A549 (cell line): ENCODE results near the gene TOE1. TPM values are rescaled to one million over a fixed set of nuclear protein-coding genes. Genes with fewer than 3 reads are reported as not detected.

Experiments
- ATAC-seq, 2 experiments: fragments of 200-7000 bp in 1 of 2; fragments of >200 bp in 1 of 2; cut with Nextera tagmentation in 1 of 2; cut with Tn5 transposase in 1 of 2; 3 replicates each; pipeline versions ENCODE4 v1.8.0 to v1.9.1; 2018 to 2020; ENCODE audit warnings: mild to moderate bottlenecking in 1 of 2, moderate library complexity in 1 of 2
- CTCF ChIA-PET: fragments of 300-600 bp; sonication (Branson Sonifier 250); formaldehyde crosslinking; extraction: SDS; loops from one replicate; lab custom pipeline; 2021; ENCODE audit warnings: antibody characterized with exemption, inconsistent platforms; lab: Yijun Ruan, JAX
- POLR2A ChIA-PET: fragments of 350-600 bp; formaldehyde crosslinking; extraction: SDS; loops from one replicate; lab custom pipeline; 2021; ENCODE audit warnings: antibody characterized with exemption, inconsistent platforms; lab: Yijun Ruan, JAX
- DNase-seq, 2 experiments: peaks; one replicate each; pipeline versions ENCODE4 v3.0.0 to v3.0.0-alpha.2; 2011 to 2016; ENCODE audit warnings: low read depth in 1 of 2, low spot score in 1 of 2
- FAIRE-seq: peaks from 2 replicates; lab custom pipeline; 2011; peaks lifted over from hg19 to GRCh38; lab: Jason Lieb, UNC
- H3K27ac ChIP-seq, 2 experiments: fragments of >200 bp; sonication (Bioruptor Twin); formaldehyde crosslinking; 3 replicates each; pipeline ENCODE4 v1.5.1; 2016 to 2017
- H3K4me1 ChIP-seq: fragments of >200 bp; sonication (Bioruptor Twin); formaldehyde crosslinking; 3 replicates; pipeline ENCODE4 v1.6.1; 2016
- H3K4me2 ChIP-seq: fragments of >200 bp; sonication (Bioruptor Twin); formaldehyde crosslinking; 3 replicates; pipeline ENCODE4 v1.6.1; 2016
- H3K4me3 ChIP-seq: fragments of >200 bp; sonication (Bioruptor Twin); formaldehyde crosslinking; 3 replicates; pipeline ENCODE4 v1.5.1; 2016
- H3K9me3 ChIP-seq: fragments of >200 bp; sonication (Bioruptor Twin); formaldehyde crosslinking; 3 replicates; pipeline ENCODE4 v1.6.1; 2016
- BCL3 ChIP-seq: fragments of >200 bp; sonication (Bioruptor Twin); formaldehyde crosslinking; IDR thresholded peaks from 3 replicates; pipeline ENCODE4 v1.6.1; 2016
- CBX2 ChIP-seq: fragments of 200-600 bp; sonication (generic); IDR thresholded peaks from 2 replicates; pipeline ENCODE4 v1.6.1; 2016; ENCODE audit warnings: low read depth, mild to moderate bottlenecking, borderline replicate concordance
- CBX8 ChIP-seq: fragments of 200-600 bp; sonication (generic); IDR thresholded peaks from 2 replicates; pipeline ENCODE4 v1.6.1; 2016
- CHD2 ChIP-seq: fragments of 150-350 bp; IDR thresholded peaks from 2 replicates; pipeline ENCODE4 v1.6.1; 2014; ENCODE audit warnings: low read length; ENCODE audit not compliant: partially characterized antibody
- CTCF ChIP-seq: fragments of >200 bp; sonication (Bioruptor Twin); formaldehyde crosslinking; IDR thresholded peaks from 3 replicates; pipeline ENCODE4 v1.5.1; 2016
- ELK1 ChIP-seq: fragments of 150-350 bp; IDR thresholded peaks from 2 replicates; pipeline ENCODE4 v1.6.1; 2014; ENCODE audit warnings: low read depth, mild to moderate bottlenecking, low read length
- EP300 ChIP-seq, 2 experiments: fragments of >200 bp; sonication (Bioruptor Twin); formaldehyde crosslinking; IDR thresholded peaks; 2 replicates in 1 of 2; 3 replicates in 1 of 2; pipeline ENCODE4 v1.6.1; 2016 to 2017
- ESRRA ChIP-seq: fragments of 150-350 bp; IDR thresholded peaks from 2 replicates; pipeline ENCODE4 v1.6.1; 2014; ENCODE audit warnings: mild to moderate bottlenecking, low read length, borderline replicate concordance
- FOXS1 ChIP-seq: fragments of 250-450 bp; sonication (Bioruptor Pico); IDR thresholded peaks from 2 replicates; pipeline ENCODE4 v1.5.0; 2020; ENCODE audit warnings: mild to moderate bottlenecking, moderate library complexity
- GATA3 ChIP-seq: IDR thresholded peaks from 2 replicates; pipeline ENCODE4 v1.6.1; 2012; ENCODE audit warnings: borderline replicate concordance
- HOXB5 ChIP-seq: fragments of 250-450 bp; sonication (Bioruptor Pico); IDR thresholded peaks from 2 replicates; pipeline ENCODE4 v1.5.0; 2020; ENCODE audit warnings: mild to moderate bottlenecking, moderate library complexity
- MAFK ChIP-seq: fragments of 450-650 bp; IDR thresholded peaks from 2 replicates; pipeline ENCODE4 v1.6.1; 2014; ENCODE audit not compliant: partially characterized antibody
- MAZ ChIP-seq: fragments of 150-350 bp; IDR thresholded peaks from 2 replicates; pipeline ENCODE4 v1.6.1; 2014; ENCODE audit warnings: antibody characterized with exemption, low read depth, low read length, borderline replicate concordance
- NPAS2 ChIP-seq: fragments of 250-450 bp; sonication (Bioruptor Pico); IDR thresholded peaks from 2 replicates; pipeline ENCODE4 v1.8.0; 2022; ENCODE audit warnings: mild to moderate bottlenecking, moderate library complexity, borderline replicate concordance
- NR3C1 ChIP-seq: fragments of >200 bp; sonication (Bioruptor Twin); formaldehyde crosslinking; IDR thresholded peaks from 3 replicates; pipeline ENCODE4 v1.6.1; 2017
- PHF8 ChIP-seq: fragments of 200-600 bp; sonication (generic); IDR thresholded peaks from 2 replicates; pipeline ENCODE4 v1.6.1; 2016; ENCODE audit warnings: low read depth, mild to moderate bottlenecking, antibody characterized with exemption, moderate library complexity, borderline replicate concordance
- POLR2A ChIP-seq: IDR thresholded peaks from 2 replicates; pipeline ENCODE4 v1.6.1; 2012; ENCODE audit warnings: mild to moderate bottlenecking, low read length
- RCOR1 ChIP-seq: fragments of 150-350 bp; IDR thresholded peaks from 2 replicates; pipeline ENCODE4 v1.6.1; 2014; ENCODE audit warnings: antibody characterized with exemption, low read length, low read depth
- SMC3 ChIP-seq: fragments of >200 bp; sonication (Bioruptor Twin); formaldehyde crosslinking; IDR thresholded peaks from 3 replicates; pipeline ENCODE4 v1.6.1; 2018; ENCODE audit warnings: inconsistent platforms
- TFCP2L1 ChIP-seq: fragments of 250-450 bp; sonication (Bioruptor Pico); IDR thresholded peaks from 2 replicates; pipeline ENCODE4 v1.5.0; 2021; ENCODE audit warnings: mild to moderate bottlenecking
- ZSCAN20 ChIP-seq: fragments of 250-450 bp; sonication (Bioruptor Pico); IDR thresholded peaks from 2 replicates; pipeline ENCODE4 v1.8.0; 2022; ENCODE audit warnings: mild to moderate bottlenecking, moderate library complexity
- WGBS: methylation state at CpG from one replicate; pipeline ENCODE4 v1.1.6; 2017; ENCODE audit errors: missing lambda C conversion rate; 5-methylcytosine and 5-hydroxymethylcytosine counted together
- polyA plus RNA-seq, 4 experiments: library from polyadenylated mRNA; depleted of rRNA in 3 of 4; stranded (reverse); fragments of >200 nt; fragmentation: RNase III in 1 of 4; extraction: RNeasy Plus Mini Kit Qiagen cat#74134 plus additional on column Dnase treatment in 1 of 4; gene quantifications; 2 replicates in 3 of 4; 3 replicates in 1 of 4; pipeline ENCODE4 v1.2.3, GENCODE V29; 2011 to 2017

The TOE1 gene
- polyA plus RNA-seq, 2 of the 4 experiments (the other 2 are of a cell fraction) = 13.3 to 13.7 TPM

DNA sequence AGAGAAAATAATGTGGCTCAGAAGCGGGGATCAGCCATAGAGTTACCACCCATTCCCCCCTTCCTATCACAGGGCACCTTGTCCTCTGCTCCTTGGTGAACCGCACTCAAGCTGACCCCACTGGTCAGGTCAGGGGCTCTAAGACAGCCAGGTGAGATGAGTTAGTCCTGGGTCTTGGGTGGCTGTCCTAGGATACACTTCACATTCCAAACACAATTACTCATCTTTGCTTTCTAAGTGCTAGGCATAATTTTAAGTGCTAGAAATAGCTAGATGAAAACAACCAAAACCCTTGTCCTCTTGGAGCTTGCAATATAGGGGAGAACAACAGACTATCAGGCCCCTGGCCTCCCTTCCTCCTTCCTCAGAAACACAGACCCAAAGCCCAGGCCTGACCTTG lies 8.1 kb downstream of the TOE1 start:
- CTCF ChIA-PET = interaction anchor here (0.6 to 7.3 kb wide), 9 partner anchors 9 to 541 kb away, joined by 3 to 43 read pairs (median 3); partner anchors contain the start of gene TESK2
- no peak for DNase-seq
- H3K4me1 ChIP-seq = peaks cover 8% of the 10 kb centered on the region; the same call in 1 of the 3 replicates

GRCh38 chr1:45348609-45348965 lies 8.6 kb downstream of the TOE1 start:
- POLR2A ChIA-PET = interaction anchor here (2.0 to 2.1 kb wide), 2 partner anchors 9 to 45 kb away, joined by 9 to 16 read pairs; partner anchors contain the start of genes MUTYH and TOE1
- CTCF ChIA-PET = interaction anchor here (0.6 to 7.3 kb wide), 7 partner anchors 9 to 540 kb away, joined by 3 to 43 read pairs (median 5); partner anchors contain the start of genes MUTYH, TESK2 and TOE1

More for the DNA sequence above, 8.1 kb downstream of the TOE1 start:
- FAIRE-seq (no peak), ATAC-seq (peak; percentile 11 to 30; a peak in 3 of 6 replicates)
- H3K4me2 ChIP-seq = no peak overlapping the region
- POLR2A ChIA-PET = interaction anchor here (2.0 to 2.1 kb wide), 2 partner anchors 8 to 44 kb away, joined by 9 to 16 read pairs; partner anchors contain the start of genes MUTYH and TOE1
- TF ChIP-seq MAZ (no peak), NPAS2 (no peak), HOXB5 (CRISPR knock-in tag) (no peak), NR3C1 (no peak), RCOR1 (no peak), SMC3 (no peak), GATA3 (no peak), ZSCAN20 (CRISPR knock-in tag) (no peak), TFCP2L1 (no peak), MAFK (no peak)
- no peak overlapping the region for H3K4me3 ChIP-seq
- WGBS = 94% methylated on average over 2 of the region's 2 CpGs
- no peaks in the 10 kb centered on the region for H3K9me3 ChIP-seq
- no peak overlapping the region for H3K27ac ChIP-seq

DNA sequence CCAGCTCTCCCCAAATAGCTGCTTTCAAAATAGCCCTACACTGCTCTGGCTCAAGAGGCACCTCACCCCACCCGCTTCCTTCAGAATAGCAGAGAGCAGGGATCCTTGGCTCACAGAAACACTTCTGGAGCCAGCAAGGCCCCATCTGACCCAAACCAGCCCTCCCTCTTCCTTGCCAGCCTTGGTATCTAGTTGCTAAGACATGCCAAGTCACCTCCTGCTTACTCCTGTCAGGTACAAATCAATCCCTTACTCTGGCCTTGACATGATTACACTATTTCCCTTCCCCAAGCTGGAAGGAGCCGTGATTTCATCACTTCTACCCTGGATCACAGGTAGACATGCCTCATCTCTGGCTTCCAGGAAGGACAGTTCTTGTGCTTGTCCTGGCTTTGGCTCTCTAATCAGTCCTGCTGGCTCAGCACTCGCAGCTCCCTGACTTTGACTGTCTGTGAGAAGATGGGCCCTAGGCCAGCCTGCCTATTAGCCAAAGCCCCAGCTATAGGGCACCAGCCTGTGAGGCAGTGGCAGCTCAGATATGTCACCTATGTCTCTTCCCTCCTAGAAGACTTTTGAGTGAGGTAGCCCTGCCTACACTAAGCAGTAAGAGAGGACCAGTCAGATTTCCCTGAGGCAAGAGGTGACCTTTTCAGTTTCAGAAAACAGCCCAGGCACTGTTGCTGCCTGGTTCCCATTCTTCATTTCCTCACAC lies 9.2 kb downstream of the TOE1 start:
- Histone ChIP-seq H3K4me1 (peaks cover 8% of the 10 kb centered on the region; the same call in 1 of the 3 replicates), H3K4me3 (no peak overlapping the region), H3K4me2 (no peak overlapping the region), H3K27ac (no peak overlapping the region), H3K9me3 (no peaks in the 10 kb centered on the region)
- peak in 1 of 2 experiments; percentile 13; a peak in 3 of 6 replicates for ATAC-seq
- ChIA-PET CTCF (interaction anchor here (1.2 to 7.3 kb wide), 5 partner anchors 9 to 335 kb away, joined by 3 to 43 read pairs (median 9); partner anchors contain the start of genes MUTYH, TESK2 and TOE1), POLR2A (interaction anchor here (0.6 to 2.1 kb wide), 2 partner anchors 9 to 46 kb away, joined by 3 to 16 read pairs; partner anchors contain the start of genes MUTYH and TOE1)
- WGBS = 95% methylated on average over 3 of the region's 3 CpGs
- no peak for FAIRE-seq
- DNase-seq = no peak
- TF ChIP-seq CHD2 (no peak), BCL3 (no peak), ESRRA (no peak), FOXS1 (CRISPR knock-in tag) (no peak), ELK1 (no peak), PHF8 (no peak), CBX2 (no peak), CBX8 (no peak), POLR2A (no peak), MAZ (no peak), EP300 (IDR thresholded peaks at IDR 0.05) (no peak)

More at GRCh38 chr1:45348609-45348965, 8.6 kb downstream of the TOE1 start:
- DNase-seq = no peak
- WGBS = 86% methylated on average over 1 of the region's 1 CpG
- Histone ChIP-seq H3K9me3 (no peaks in the 10 kb centered on the region), H3K4me3 (no peak overlapping the region), H3K4me2 (no peak overlapping the region), H3K27ac (no peak overlapping the region), H3K4me1 (peaks cover 8% of the 10 kb centered on the region; the same call in 1 of the 3 replicates)
- ATAC-seq = peak in 1 of 2 experiments; percentile 10; a peak in 3 of 6 replicates
- TF ChIP-seq CTCF (no peak), TFCP2L1 (no peak), ESRRA (no peak)
- no peak for FAIRE-seq
